ENCODE measurements around the gene RPL13. TPM values are rescaled to one million over a fixed set of nuclear protein-coding genes. Genes with fewer than 3 reads are reported as not detected.
A peak's percentile ranks its signal among the peaks of the same experiment; 100 is the strongest.

RPL13 gene
- total and polyA plus RNA-seq, 9 of the 15 experiments (the other 6 are each of a cell fraction or from before 2014, with no cell fraction given) = 227 to 6,042 (median 1,633) TPM

DNA sequence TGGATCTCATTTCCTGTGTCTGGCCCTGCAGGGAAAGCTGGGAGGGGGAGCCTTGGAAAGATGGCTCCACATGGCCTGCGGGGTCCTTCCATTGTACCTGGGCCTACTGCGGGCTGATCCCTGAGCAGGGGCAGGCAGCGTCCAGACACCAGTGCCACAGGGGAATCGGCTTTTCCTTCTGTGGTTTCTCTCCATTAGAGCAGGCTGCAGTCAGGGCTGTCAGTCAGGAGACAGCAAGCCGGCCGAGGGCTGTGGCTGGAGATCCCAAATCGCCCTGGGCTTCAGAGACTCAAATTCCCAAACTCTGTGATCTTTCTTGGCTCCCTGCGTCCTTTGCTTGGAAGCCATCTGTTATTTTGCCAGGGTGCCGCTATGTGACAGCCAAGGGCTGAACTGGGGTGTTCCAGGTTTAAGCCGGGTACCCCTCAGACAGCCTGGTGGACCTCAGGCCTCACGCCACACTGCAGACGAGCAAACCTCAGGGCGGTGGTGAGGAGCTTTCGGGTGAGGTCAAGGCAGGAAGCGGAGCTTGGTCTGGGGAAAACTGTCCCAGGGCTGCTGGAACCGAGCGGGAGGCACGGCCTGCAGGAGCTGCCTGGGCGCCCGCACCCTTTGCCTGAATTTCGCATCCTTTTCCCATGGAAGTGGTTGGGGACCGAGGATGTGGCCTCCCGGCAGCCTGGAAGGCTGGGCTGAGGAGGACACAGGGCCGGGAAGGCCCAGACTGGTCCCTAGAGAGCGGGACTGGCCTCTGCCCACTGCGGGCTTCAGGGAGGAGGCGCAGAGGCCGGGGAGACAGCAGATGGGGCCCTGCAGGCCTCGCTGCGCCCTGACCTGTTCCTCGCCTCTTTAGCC lies 13.6 kb downstream of the RPL13 start:
- Histone ChIP-seq H3K9me3 (replicated peaks; ENCODE audit: control insufficient read depth, insufficient read depth, low read depth, low read length) (peaks cover 2% of the 10 kb centered on the region; the same call in 1 of the 2 replicates), H3K27ac (ENCODE audit: extremely low read depth, low read depth, low read length) (peak overlapping the region; percentile 72; the same call in 2 of the 3 replicates), H3K4me3 (peak overlapping the region; percentile 57), H3K9ac (ENCODE audit: insufficient read depth in 1 of 2, low read depth in 2 of 2, low read length in 2 of 2) (peak overlapping the region; percentile 71 to 98), H4K20me1 (replicated peaks; ENCODE audit: control insufficient read depth, insufficient read depth, low read length) (no peaks in the 10 kb centered on the region), H2AFZ (ENCODE audit: low read depth, low read length) (peak overlapping the region; percentile 86), H3K4me1 (replicated peaks in 1 of 2; ENCODE audit: control insufficient read depth in 2 of 2, insufficient read depth in 2 of 2, low read length in 2 of 2) (peaks cover 5 to 71% of the 10 kb centered on the region in 2 experiments), H3K4me2 (ENCODE audit: insufficient read depth, low read length) (peak overlapping the region; percentile 69), H3K27me3 (ENCODE audit: control insufficient read depth in 2 of 2, insufficient read depth in 2 of 2, low read length in 2 of 2) (no peaks in the 10 kb centered on the region), H3K79me2 (ENCODE audit: control insufficient read depth, insufficient read depth, low read length) (peaks cover 26% of the 10 kb centered on the region), H3K36me3 (ENCODE audit: control insufficient read depth, insufficient read depth, low read length) (peaks cover 20% of the 10 kb centered on the region; the same call in 1 of the 3 replicates), H3K9me1 (ENCODE audit: control insufficient read depth, insufficient read depth, low read length) (peaks cover 4% of the 10 kb centered on the region)
- POLR2A ChIA-PET = interaction anchor here (0.6 to 1.0 kb wide), 2 partner anchors 9 to 43 kb away, joined by 3 to 7 read pairs; no protein-coding TSS in a partner anchor
- 68% methylated on average over 18 of the region's 31 CpGs for whole genome bisulfite sequencing (ENCODE audit: insufficient coverage, low coverage, missing lambda C conversion rate)
- peak; percentile 42 for ATAC-seq
- CTCF ChIA-PET (ENCODE audit: low intra/inter-chr PET ratio) = interaction anchor here (0.6 to 1.6 kb wide), 4 partner anchors 67 to 459 kb away, joined by 3 to 8 read pairs (median 4); no protein-coding TSS in a partner anchor
- no peak for FAIRE-seq
- intact Hi-C loops (cut with micrococcal nuclease) (loop anchor here (2.0 to 10.0 kb wide), 2 partner anchors 71 to 93 kb away; no protein-coding TSS in a partner anchor), in situ Hi-C loops (cut with MboI) (no loop called here)
- DNase-seq (ENCODE audit: extremely low read depth in 1 of 4, low spot score in 3 of 4) = no peak
- no TSS peak for BruUV-seq (replicated peaks)
- 0 out of 2 replicates have a peak, but pooled peaks have one; percentile 41 for TF ChIP-seq KAT7 (CRISPR knock-in tag; IDR thresholded peaks at IDR 0.05; ENCODE audit: borderline replicate concordance)
- TF ChIP-seq IRF1 (CRISPR knock-in tag; IDR thresholded peaks at IDR 0.05; ENCODE audit: borderline replicate concordance) = no peak
- TF ChIP-seq PHF20 (IDR thresholded peaks at IDR 0.05; ENCODE audit: partially characterized antibody) = peak; percentile 53
- TF ChIP-seq SMAD4 (CRISPR knock-in tag; conservative IDR thresholded peaks at IDR 0.05) = no peak
- TF ChIP-seq HEY1 (CRISPR knock-in tag; IDR thresholded peaks at IDR 0.05; ENCODE audit: borderline replicate concordance) = no peak
- TF ChIP-seq ZNF644 (tag; IDR thresholded peaks at IDR 0.05; ENCODE audit: low read depth) = no peak
- no peak for TF ChIP-seq FOXP4 (CRISPR knock-in tag; IDR thresholded peaks at IDR 0.05; ENCODE audit: borderline replicate concordance)
- no peak for TF ChIP-seq CTBP1 (IDR thresholded peaks at IDR 0.05; ENCODE audit: borderline replicate concordance)
- no peak for TF ChIP-seq KLF10 (CRISPR knock-in tag; IDR thresholded peaks at IDR 0.05)
- TF ChIP-seq, protein P1, sequence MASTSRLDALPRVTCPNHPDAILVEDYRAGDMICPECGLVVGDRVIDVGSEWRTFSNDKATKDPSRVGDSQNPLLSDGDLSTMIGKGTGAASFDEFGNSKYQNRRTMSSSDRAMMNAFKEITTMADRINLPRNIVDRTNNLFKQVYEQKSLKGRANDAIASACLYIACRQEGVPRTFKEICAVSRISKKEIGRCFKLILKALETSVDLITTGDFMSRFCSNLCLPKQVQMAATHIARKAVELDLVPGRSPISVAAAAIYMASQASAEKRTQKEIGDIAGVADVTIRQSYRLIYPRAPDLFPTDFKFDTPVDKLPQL (IDR thresholded peaks at IDR 0.05; ENCODE audit: extremely low read depth, insufficient read length) = no peak
- TF ChIP-seq NR2C2 (CRISPR knock-in tag; IDR thresholded peaks at IDR 0.05) = no peak
- no peak for TF ChIP-seq NR2C2 (tag; IDR thresholded peaks at IDR 0.05)
- peak; percentile 78; the same call in 1 of the 2 replicates for TF ChIP-seq ZBTB1 (CRISPR knock-in tag; IDR thresholded peaks at IDR 0.05; ENCODE audit: borderline replicate concordance, low read depth)
- TF ChIP-seq ZNF395 (CRISPR knock-in tag; IDR thresholded peaks at IDR 0.05) = peak; percentile 5; the same call in 1 of the 2 replicates
- no peak for TF ChIP-seq DIDO1 (tag; IDR thresholded peaks at IDR 0.05; ENCODE audit: low read depth)
- 0 out of 2 replicates have a peak, but pooled peaks have one; percentile 76 for TF ChIP-seq ZNF282 (CRISPR knock-in tag; IDR thresholded peaks at IDR 0.05)
